K562 (cell line): Measurements from ENCODE around the gene DNAJC12. TPM values are rescaled to one million over a fixed set of nuclear protein-coding genes. Genes with fewer than 3 reads are reported as not detected.

ENCODE experiments used
- ATAC-seq: fragments of 200-7000 bp; cut with Tn5 transposase; 3 replicates; pipeline ENCODE4 v1.9.1; 2020; ENCODE audit warnings: moderate library complexity
- BruUV-seq: library from RNA; stranded (reverse); fragments of 400-500 nt; replicated peaks from 2 replicates; lab custom pipeline; 2021; lab: Mats Ljungman, UMichigan
- CTCF ChIA-PET: fragments of 300-600 bp; formaldehyde crosslinking; extraction: SDS; loops from one replicate; lab custom pipeline; 2021; ENCODE audit warnings: low intra/inter-chr PET ratio; lab: Yijun Ruan, JAX
- POLR2A ChIA-PET: fragments of 300-600, 350-650 bp; sonication (Branson Sonifier 250); formaldehyde crosslinking; extraction: SDS; loops from one replicate; lab custom pipeline; 2021; ENCODE audit warnings: antibody characterized with exemption, inconsistent platforms; lab: Yijun Ruan, JAX
- DNase-seq, 4 experiments: peaks; one replicate each; pipeline versions ENCODE4 v3.0.0 to v3.0.0-alpha.2; 2011 to 2018; ENCODE audit warnings: low spot score in 3 of 4, mixed read lengths in 3 of 4; ENCODE audit errors: extremely low read depth in 1 of 4
- FAIRE-seq: peaks from 2 replicates; lab custom pipeline; 2011; peaks lifted over from hg19 to GRCh38; lab: Jason Lieb, UNC
- H2AFZ ChIP-seq: 2 replicates; pipeline ENCODE4 v1.6.0; 2011; ENCODE audit warnings: low read depth, low read length, control low read depth, inconsistent platforms
- H3K27ac ChIP-seq: fragments of 200-600 bp; 3 replicates; pipeline ENCODE4 v1.8.0; 2011; ENCODE audit warnings: low read depth, mild to moderate bottlenecking, control low read depth, inconsistent platforms, low read length, moderate library complexity, mixed read lengths; ENCODE audit errors: extremely low read depth
- H3K27me3 ChIP-seq, 2 experiments: fragments of 300-600 bp in 1 of 2; 2 replicates in 1 of 2; 3 replicates in 1 of 2; pipeline versions ENCODE4 v1.6.0 to v1.8.0; 2011; ENCODE audit warnings: inconsistent platforms in 2 of 2, low read length in 2 of 2, mild to moderate bottlenecking in 1 of 2, mixed read lengths in 1 of 2, moderate library complexity in 1 of 2; ENCODE audit not compliant: control insufficient read depth in 2 of 2, insufficient read depth in 2 of 2
- H3K36me3 ChIP-seq: fragments of 300-600 bp; 3 replicates; pipeline ENCODE4 v1.8.0; 2011; ENCODE audit warnings: mild to moderate bottlenecking, low read length, inconsistent platforms; ENCODE audit not compliant: control insufficient read depth, insufficient read depth
- H3K4me1 ChIP-seq, 2 experiments: fragments of 200-600 bp in 1 of 2; replicated peaks in 1 of 2; 2 replicates in 1 of 2; 3 replicates in 1 of 2; pipeline versions ENCODE4 v1.5.1 to v1.8.0; 2011; ENCODE audit warnings: inconsistent platforms in 2 of 2, low read length in 2 of 2, mild to moderate bottlenecking in 1 of 2, mixed read lengths in 1 of 2, moderate library complexity in 1 of 2; ENCODE audit not compliant: control insufficient read depth in 2 of 2, insufficient read depth in 2 of 2
- H3K4me2 ChIP-seq: 2 replicates; pipeline ENCODE4 v1.6.1; 2011; ENCODE audit warnings: low read length, control low read depth, inconsistent platforms, mixed read lengths; ENCODE audit not compliant: insufficient read depth
- H3K4me3 ChIP-seq: fragments of 200-600 bp; sonication (generic), shearing (Covaris generic); 2 replicates; pipeline ENCODE4 v1.5.1; 2016; ENCODE audit warnings: control low read depth, inconsistent platforms
- H3K79me2 ChIP-seq: fragments of 200-600 bp; 3 replicates; pipeline ENCODE4 v1.8.0; 2011; ENCODE audit warnings: low read length, inconsistent platforms; ENCODE audit not compliant: control insufficient read depth, insufficient read depth
- H3K9ac ChIP-seq, 2 experiments: 2 replicates each; pipeline versions ENCODE4 v1.6.0 to v1.6.1; 2011; ENCODE audit warnings: low read depth in 2 of 2, low read length in 2 of 2, control low read depth in 1 of 2, inconsistent platforms in 1 of 2, mild to moderate bottlenecking in 1 of 2, mixed read lengths in 1 of 2; ENCODE audit not compliant: insufficient read depth in 1 of 2
- H3K9me1 ChIP-seq: one replicate; pipeline ENCODE4 v1.6.0; 2011; ENCODE audit warnings: inconsistent platforms, mild to moderate bottlenecking, low read length, moderate library complexity; ENCODE audit not compliant: control insufficient read depth, insufficient read depth
- H3K9me3 ChIP-seq: replicated peaks from 2 replicates; pipeline ENCODE4 v1.5.1; 2011; ENCODE audit warnings: low read depth, low read length, inconsistent platforms; ENCODE audit not compliant: control insufficient read depth, insufficient read depth
- H4K20me1 ChIP-seq: replicated peaks from 2 replicates; pipeline ENCODE4 v1.6.1; 2011; ENCODE audit warnings: low read length, inconsistent platforms, mixed read lengths; ENCODE audit not compliant: control insufficient read depth, insufficient read depth
- CCAR2 ChIP-seq: fragments of 200-400 bp; formaldehyde crosslinking; IDR thresholded peaks from 2 replicates; pipeline ENCODE4 v1.6.1; 2017; ENCODE audit warnings: mild to moderate bottlenecking, low read depth, low read length
- CCNT2 ChIP-seq: IDR thresholded peaks from 2 replicates; pipeline ENCODE4 v1.6.1; 2011; ENCODE audit warnings: borderline replicate concordance, low read depth, mild to moderate bottlenecking, moderate library complexity, mixed read lengths, low read length; ENCODE audit not compliant: insufficient read length; ENCODE audit errors: extremely low read depth
- CHD4 ChIP-seq: fragments of 200-600 bp; sonication (generic); IDR thresholded peaks from 3 replicates; pipeline ENCODE4 v1.6.1; 2012; ENCODE audit warnings: low read depth, mild to moderate bottlenecking, mixed read lengths, low read length, inconsistent platforms; ENCODE audit not compliant: insufficient read depth, insufficient replicate concordance, poor library complexity, severe bottlenecking
- DDX20 ChIP-seq: fragments of 450-650 bp; IDR thresholded peaks from 2 replicates; pipeline ENCODE4 v1.6.1; 2016; ENCODE audit warnings: missing genetic modification characterization, low read depth, mild to moderate bottlenecking, missing compliant biosample characterization, moderate library complexity
- FOXA1 ChIP-seq: fragments of 450-650 bp; IDR thresholded peaks from 2 replicates; pipeline ENCODE4 v1.6.1; 2016; ENCODE audit warnings: mild to moderate bottlenecking, borderline replicate concordance
- ILK ChIP-seq: fragments of 450-650 bp; IDR thresholded peaks from 2 replicates; pipeline ENCODE4 v1.6.1; 2016; ENCODE audit warnings: missing genetic modification characterization, low read depth, mild to moderate bottlenecking, missing compliant biosample characterization, moderate library complexity, borderline replicate concordance
- NELFE ChIP-seq: IDR thresholded peaks from 2 replicates; pipeline ENCODE4 v1.6.1; 2011; ENCODE audit warnings: mild to moderate bottlenecking; ENCODE audit not compliant: insufficient read depth, insufficient read length
- PTRF ChIP-seq: fragments of 450-650 bp; IDR thresholded peaks from 2 replicates; pipeline ENCODE4 v1.6.1; 2016; ENCODE audit warnings: mild to moderate bottlenecking, missing genetic modification characterization, missing compliant biosample characterization
- PTTG1 ChIP-seq: fragments of 450-650 bp; IDR thresholded peaks from 2 replicates; pipeline ENCODE4 v1.6.1; 2016; ENCODE audit warnings: low read depth, mild to moderate bottlenecking, missing genetic modification characterization, missing compliant biosample characterization
- STAT6 ChIP-seq: sonication (generic); formaldehyde crosslinking; IDR thresholded peaks from 2 replicates; pipeline ENCODE4 v1.8.1; 2023; ENCODE audit warnings: mild to moderate bottlenecking, missing genetic modification reagents
- TAF1 ChIP-seq: IDR thresholded peaks from 2 replicates; pipeline ENCODE4 v1.6.1; 2011; ENCODE audit warnings: mild to moderate bottlenecking, low read length, moderate library complexity; ENCODE audit not compliant: insufficient read depth, control insufficient read depth, severe bottlenecking; ENCODE audit errors: extremely low read depth
- YBX1 ChIP-seq: fragments of 450-650 bp; IDR thresholded peaks from 2 replicates; pipeline ENCODE4 v1.7.1; 2016; ENCODE audit warnings: mild to moderate bottlenecking
- WGBS: fragments of 100-300 bp; shearing (Covaris generic); methylation state at CpG from one replicate; pipeline ENCODE4 v1.1.6; 2016; ENCODE audit warnings: low coverage, mixed read lengths; ENCODE audit not compliant: insufficient coverage; ENCODE audit errors: missing lambda C conversion rate; 5-methylcytosine and 5-hydroxymethylcytosine counted together
- in situ Hi-C: fragments of 300-500 bp; cut with MboI; formaldehyde crosslinking; loops from 4 replicates; pipeline ENCODE4 v1.15.0; 2018; ENCODE audit warnings: inconsistent platforms, mixed read lengths
- intact Hi-C: fragments of 100-400 bp; cut with micrococcal nuclease; formaldehyde crosslinking; loops from 2 replicates; pipeline ENCODE4 v1.14.2; 2022
- polyA plus RNA-seq, 8 experiments: library from polyadenylated mRNA; depleted of rRNA in 4 of 8; stranded (reverse) in 5 of 8; unstranded in 3 of 8; fragments of >200 nt; fragmentation: Nextera tagmentation in 2 of 8; fragmentation: Illumina TruSeq in 1 of 8; extraction: Ambion mirVana in 2 of 8; extraction: Trizol in 1 of 8; gene quantifications; 2 replicates each; pipeline versions ENCODE4 v1.2.1 to v1.2.3, GENCODE V29; 2011 to 2014; ENCODE audit warnings: inconsistent platforms in 1 of 8, missing spikeins in 1 of 8
- total RNA-seq, 7 experiments: library from RNA; depleted of rRNA in 6 of 7; stranded (reverse); fragments of >200 nt in 6 of 7; fragmentation: Illumina TruSeq in 2 of 7; extraction: Trizol in 2 of 7; gene quantifications; 2 replicates each; pipeline versions ENCODE4 v1.2.1 to v1.2.3, GENCODE V29; 2011 to 2021; ENCODE audit warnings: low replicate concordance in 1 of 7
- TF ChIP-seq, protein P1 (sequence below): fragments of 450-650 bp; IDR thresholded peaks from 2 replicates; pipeline ENCODE4 v1.6.1; 2017; ENCODE audit warnings: antibody characterized with exemption
- TF ChIP-seq, protein P2 (sequence below): fragments of 450-650 bp; IDR thresholded peaks from 2 replicates; pipeline ENCODE4 v1.6.1; 2017; ENCODE audit warnings: mild to moderate bottlenecking, moderate library complexity

DNAJC12 gene
- total and polyA plus RNA-seq, 9 of the 15 experiments (the other 6 are each of a cell fraction or from before 2014, with no cell fraction given): 7.4 to 95.9 (median 68.5) TPM

DNA sequence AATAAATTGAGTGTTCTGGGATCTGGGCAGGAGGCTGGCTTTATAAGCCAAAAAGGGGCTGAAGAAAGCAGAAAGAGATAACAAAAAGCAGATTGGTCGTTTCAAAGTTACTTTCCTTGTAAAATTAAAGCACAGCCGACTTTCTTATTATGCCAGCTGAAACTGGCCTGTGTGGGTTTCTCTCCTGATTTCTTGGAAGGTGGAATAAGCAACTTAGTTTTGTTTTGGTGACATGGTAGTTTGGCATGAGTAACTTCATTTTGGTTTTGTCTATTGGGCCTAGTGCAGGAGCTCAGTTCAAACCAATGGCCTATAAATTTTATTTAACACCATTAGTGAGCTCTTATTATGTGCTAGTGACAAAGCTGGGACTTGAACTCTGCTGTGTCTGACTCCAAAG is 13.2 kb upstream of the DNAJC12 start:
- FAIRE-seq: no peak
- Histone ChIP-seq H4K20me1 (no peaks in the 10 kb centered on the region), H3K4me1 (peaks cover 7 to 8% of the 10 kb centered on the region in 2 experiments; a peak in 4 of 5 replicates), H3K9ac (no peak overlapping the region), H3K4me2 (no peak overlapping the region), H3K9me3 (no peaks in the 10 kb centered on the region), H3K79me2 (peaks cover 7% of the 10 kb centered on the region; the same call in 2 of the 3 replicates), H3K27me3 (no peaks in the 10 kb centered on the region), H3K36me3 (no peaks in the 10 kb centered on the region; the same call in 2 of the 3 replicates), H2AFZ (no peak overlapping the region), H3K4me3 (no peak overlapping the region), H3K27ac (no peak overlapping the region), H3K9me1 (no peaks in the 10 kb centered on the region)
- no peak for ATAC-seq
- intact Hi-C loops: no loop called here
- 66% methylated on average over 2 of the region's 2 CpGs for WGBS
- in situ Hi-C loops: loop anchor here (10.0 kb wide), 1 partner anchor 454 kb away; no protein-coding TSS in a partner anchor
- DNase-seq: no peak
- CTCF ChIA-PET: no interaction called here
- BruUV-seq: no TSS peak
- POLR2A ChIA-PET: interaction anchor here (0.5 to 1.5 kb wide), 3 partner anchors 13 to 1212 kb away, joined by 3 to 4 read pairs (median 4); partner anchors contain the start of genes DNAJC12 and PBLD
- TF ChIP-seq CCAR2 (no peak), CCNT2 (no peak), PTRF (tag) (peak; percentile 66; the same call in 1 of the 2 replicates), YBX1 (no peak), CHD4 (no peak), STAT6 (no peak), FOXA1 (no peak), NELFE (no peak), PTTG1 (tag) (peak; percentile 77; the same call in 1 of the 2 replicates), ILK (0 out of 2 replicates have a peak, but pooled peaks have one; percentile 22), TAF1 (no peak), DDX20 (tag) (0 out of 2 replicates have a peak, but pooled peaks have one; percentile 52)
- TF ChIP-seq, protein P1, sequence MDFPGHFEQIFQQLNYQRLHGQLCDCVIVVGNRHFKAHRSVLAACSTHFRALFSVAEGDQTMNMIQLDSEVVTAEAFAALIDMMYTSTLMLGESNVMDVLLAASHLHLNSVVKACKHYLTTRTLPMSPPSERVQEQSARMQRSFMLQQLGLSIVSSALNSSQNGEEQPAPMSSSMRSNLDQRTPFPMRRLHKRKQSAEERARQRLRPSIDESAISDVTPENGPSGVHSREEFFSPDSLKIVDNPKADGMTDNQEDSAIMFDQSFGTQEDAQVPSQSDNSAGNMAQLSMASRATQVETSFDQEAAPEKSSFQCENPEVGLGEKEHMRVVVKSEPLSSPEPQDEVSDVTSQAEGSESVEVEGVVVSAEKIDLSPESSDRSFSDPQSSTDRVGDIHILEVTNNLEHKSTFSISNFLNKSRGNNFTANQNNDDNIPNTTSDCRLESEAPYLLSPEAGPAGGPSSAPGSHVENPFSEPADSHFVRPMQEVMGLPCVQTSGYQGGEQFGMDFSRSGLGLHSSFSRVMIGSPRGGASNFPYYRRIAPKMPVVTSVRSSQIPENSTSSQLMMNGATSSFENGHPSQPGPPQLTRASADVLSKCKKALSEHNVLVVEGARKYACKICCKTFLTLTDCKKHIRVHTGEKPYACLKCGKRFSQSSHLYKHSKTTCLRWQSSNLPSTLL: no peak
- TF ChIP-seq, protein P2, sequence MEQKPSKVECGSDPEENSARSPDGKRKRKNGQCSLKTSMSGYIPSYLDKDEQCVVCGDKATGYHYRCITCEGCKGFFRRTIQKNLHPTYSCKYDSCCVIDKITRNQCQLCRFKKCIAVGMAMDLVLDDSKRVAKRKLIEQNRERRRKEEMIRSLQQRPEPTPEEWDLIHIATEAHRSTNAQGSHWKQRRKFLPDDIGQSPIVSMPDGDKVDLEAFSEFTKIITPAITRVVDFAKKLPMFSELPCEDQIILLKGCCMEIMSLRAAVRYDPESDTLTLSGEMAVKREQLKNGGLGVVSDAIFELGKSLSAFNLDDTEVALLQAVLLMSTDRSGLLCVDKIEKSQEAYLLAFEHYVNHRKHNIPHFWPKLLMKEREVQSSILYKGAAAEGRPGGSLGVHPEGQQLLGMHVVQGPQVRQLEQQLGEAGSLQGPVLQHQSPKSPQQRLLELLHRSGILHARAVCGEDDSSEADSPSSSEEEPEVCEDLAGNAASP: no peak
